Measurements from ENCODE around the gene DSCAML1.

The DSCAML1 gene

GRCh38 chr11:117595440-117595839, 201.6 kb downstream of the DSCAML1 start:
- H3K4me2 ChIP-seq (ENCODE audit: low read length): no peak overlapping the region
- H3F3A ChIP-seq (ENCODE audit: insufficient read depth, low read length): no peaks in the 10 kb centered on the region
- no peaks in the 10 kb centered on the region for H3K36me3 ChIP-seq (ENCODE audit: insufficient read depth, low read length)
- H2AFZ ChIP-seq (ENCODE audit: low read length): no peak overlapping the region
- no peaks in the 10 kb centered on the region for H3K27me3 ChIP-seq (ENCODE audit: insufficient read depth, low read length)
- H3K9me3 ChIP-seq (ENCODE audit: low read length): no peaks in the 10 kb centered on the region
- no peaks in the 10 kb centered on the region for H3K79me2 ChIP-seq (ENCODE audit: insufficient read depth, low read length)
- TF ChIP-seq CTCF (IDR thresholded peaks at IDR 0.05; ENCODE audit: low read length): no peak; the same call in 1 of the 2 replicates
- no peak for TF ChIP-seq EZH2 (IDR thresholded peaks at IDR 0.05; ENCODE audit: borderline replicate concordance, low read length)
- H3K9me2 ChIP-seq (ENCODE audit: low read depth, low read length): no peaks in the 10 kb centered on the region
- no peak overlapping the region for H3K9ac ChIP-seq (ENCODE audit: low read length)
- H3K4me1 ChIP-seq (ENCODE audit: insufficient read depth, low read length, severe bottlenecking): no peaks in the 10 kb centered on the region
- H3K27ac ChIP-seq (ENCODE audit: low read depth, low read length, poor library complexity, severe bottlenecking): no peak overlapping the region
- no peak overlapping the region for H3K4me3 ChIP-seq (ENCODE audit: low read depth, low read length, poor library complexity, severe bottlenecking)
- H4K20me1 ChIP-seq (ENCODE audit: insufficient read depth, low read length): no peaks in the 10 kb centered on the region

- TF ChIP-seq EZH2 (IDR thresholded peaks at IDR 0.05; ENCODE audit: borderline replicate concordance, low read length) (no peak), CTCF (IDR thresholded peaks at IDR 0.05; ENCODE audit: low read length) (no peak)
- Histone ChIP-seq H3K27me3 (ENCODE audit: insufficient read depth, low read length) (no peaks in the 10 kb centered on the region), H2AFZ (ENCODE audit: low read length) (no peak overlapping the region), H4K20me1 (ENCODE audit: insufficient read depth, low read length) (no peaks in the 10 kb centered on the region), H3K36me3 (ENCODE audit: insufficient read depth, low read length) (no peaks in the 10 kb centered on the region), H3K4me2 (ENCODE audit: low read length) (no peak overlapping the region), H3K4me1 (ENCODE audit: insufficient read depth, low read length, severe bottlenecking) (no peaks in the 10 kb centered on the region), H3K9me2 (ENCODE audit: low read depth, low read length) (no peaks in the 10 kb centered on the region), H3K9ac (ENCODE audit: low read length) (no peak overlapping the region), H3K79me2 (ENCODE audit: insufficient read depth, low read length) (no peaks in the 10 kb centered on the region), H3K4me3 (ENCODE audit: low read depth, low read length, poor library complexity, severe bottlenecking) (no peak overlapping the region), H3F3A (ENCODE audit: insufficient read depth, low read length) (no peaks in the 10 kb centered on the region), H3K9me3 (ENCODE audit: low read length) (no peaks in the 10 kb centered on the region), H3K27ac (ENCODE audit: low read depth, low read length, poor library complexity, severe bottlenecking) (no peak overlapping the region)
Measured at GRCh38 chr11:117594721-117595120, 202.3 kb downstream of the DSCAML1 start.

- Histone ChIP-seq H3K27ac (ENCODE audit: low read depth, low read length, poor library complexity, severe bottlenecking) (no peak overlapping the region), H3K4me2 (ENCODE audit: low read length) (no peak overlapping the region), H3K4me3 (ENCODE audit: low read depth, low read length, poor library complexity, severe bottlenecking) (no peak overlapping the region), H3K9me2 (ENCODE audit: low read depth, low read length) (no peaks in the 10 kb centered on the region), H3K9ac (ENCODE audit: low read length) (no peak overlapping the region), H3K4me1 (ENCODE audit: insufficient read depth, low read length, severe bottlenecking) (no peaks in the 10 kb centered on the region), H4K20me1 (ENCODE audit: insufficient read depth, low read length) (no peaks in the 10 kb centered on the region), H3K79me2 (ENCODE audit: insufficient read depth, low read length) (no peaks in the 10 kb centered on the region), H3K27me3 (ENCODE audit: insufficient read depth, low read length) (no peaks in the 10 kb centered on the region), H3K9me3 (ENCODE audit: low read length) (no peaks in the 10 kb centered on the region), H3F3A (ENCODE audit: insufficient read depth, low read length) (no peaks in the 10 kb centered on the region), H2AFZ (ENCODE audit: low read length) (no peak overlapping the region), H3K36me3 (ENCODE audit: insufficient read depth, low read length) (no peaks in the 10 kb centered on the region)
- TF ChIP-seq CTCF (IDR thresholded peaks at IDR 0.05; ENCODE audit: low read length) (no peak), EZH2 (IDR thresholded peaks at IDR 0.05; ENCODE audit: borderline replicate concordance, low read length) (no peak)
Measured at GRCh38 chr11:117593065-117593464, 204.0 kb downstream of the DSCAML1 start.

All from OCI-LY1 (cell line).